Suprapubic skin (tissue), 4 donors: ENCODE measurements around the gene COL5A1. TPM values are rescaled to one million over a fixed set of nuclear protein-coding genes. Genes with fewer than 3 reads are reported as not detected.

ENCODE experiments used
- DNase-seq, 2 donors: peaks; one replicate each; pipeline ENCODE4 v3.0.0-alpha.2; 2019; ENCODE audit warnings: low spot score in 2 of 2
- H3K27ac ChIP-seq: fragments of 200-600 bp; sonication (generic); one replicate; pipeline ENCODE4 v1.5.1; 2019
- H3K27me3 ChIP-seq: fragments of 200-600 bp; sonication (generic); one replicate; pipeline ENCODE4 v1.5.1; 2019
- H3K36me3 ChIP-seq: fragments of 200-600 bp; sonication (generic); one replicate; pipeline ENCODE4 v1.5.1; 2019
- H3K4me1 ChIP-seq: fragments of 200-600 bp; sonication (generic); one replicate; pipeline ENCODE4 v1.5.1; 2019
- H3K4me3 ChIP-seq: fragments of 200-600 bp; sonication (generic); one replicate; pipeline ENCODE4 v1.5.1; 2019; ENCODE audit warnings: mild to moderate bottlenecking
- H3K9me3 ChIP-seq: fragments of 200-600 bp; sonication (generic); one replicate; pipeline ENCODE4 v1.5.1; 2019
- CTCF ChIP-seq, 2 donors: fragments of 200-600 bp in 1 of 2; fragments of 450-650 bp in 1 of 2; sonication (generic) in 1 of 2; IDR thresholded peaks; one replicate each; pipeline ENCODE4 v1.5.1; 2016 to 2019; ENCODE audit warnings: antibody characterized with exemption in 2 of 2, mild to moderate bottlenecking in 1 of 2, moderate library complexity in 1 of 2
- EP300 ChIP-seq: sonication (generic); formaldehyde crosslinking; IDR thresholded peaks from one replicate; pipeline ENCODE4 v1.6.1; 2017; ENCODE audit warnings: antibody characterized with exemption
- POLR2A ChIP-seq, 2 donors: fragments of 450-650 bp; IDR thresholded peaks; one replicate each; pipeline ENCODE4 v1.6.1; 2017; ENCODE audit warnings: antibody characterized with exemption in 2 of 2, mild to moderate bottlenecking in 2 of 2, moderate library complexity in 2 of 2
- POLR2AphosphoS5 ChIP-seq, 3 donors: sonication (generic); formaldehyde crosslinking; IDR thresholded peaks; one replicate each; pipeline ENCODE4 v1.6.1; 2017; ENCODE audit warnings: antibody characterized with exemption in 3 of 3
- WGBS: methylation state at CpG from one replicate; pipeline ENCODE4 v1.1.5; 2018; 5-methylcytosine and 5-hydroxymethylcytosine counted together
- total RNA-seq, 4 donors: library from RNA; depleted of rRNA; stranded (reverse); fragments of >200 nt; gene quantifications; one replicate each; pipeline ENCODE4 v1.1.0, GENCODE V29; 2016

The COL5A1 gene
- total RNA-seq, 4 donors from 2014 or later = 8.6 to 16.5 (median 15.4) TPM

- WGBS = 88% methylated on average over 3 of the region's 3 CpGs
- DNase-seq = no peak
- no peaks in the 10 kb centered on the region for H3K36me3 ChIP-seq
- TF ChIP-seq EP300 (no peak), CTCF (IDR thresholded peaks at IDR 0.05) (no peak), POLR2A (IDR thresholded peaks at IDR 0.05) (no peak), POLR2AphosphoS5 (IDR thresholded peaks at IDR 0.05) (no peak)
- H3K9me3 ChIP-seq = no peaks in the 10 kb centered on the region
- H3K4me3 ChIP-seq = no peak overlapping the region
- H3K27me3 ChIP-seq = no peaks in the 10 kb centered on the region
- H3K27ac ChIP-seq = no peak overlapping the region
- H3K4me1 ChIP-seq = peaks cover 24% of the 10 kb centered on the region
Measured at GRCh38 chr9:134685784-134686183, 44.2 kb downstream of the COL5A1 start.

- Histone ChIP-seq H3K4me3 (no peak overlapping the region), H3K9me3 (no peaks in the 10 kb centered on the region), H3K27me3 (no peaks in the 10 kb centered on the region), H3K27ac (no peak overlapping the region), H3K36me3 (no peaks in the 10 kb centered on the region), H3K4me1 (peaks cover 26% of the 10 kb centered on the region)
- 86% methylated on average over 1 of the region's 9 CpGs for WGBS
- no peak for TF ChIP-seq CTCF (IDR thresholded peaks at IDR 0.05)
- no peak for TF ChIP-seq EP300
- no peak for TF ChIP-seq POLR2AphosphoS5 (IDR thresholded peaks at IDR 0.05)
- TF ChIP-seq POLR2A (IDR thresholded peaks at IDR 0.05) = no peak
- no peak for DNase-seq
Measured at GRCh38 chr9:134686896-134687295, 45.3 kb downstream of the COL5A1 start.

- TF ChIP-seq EP300 = no peak
- no peak for TF ChIP-seq CTCF (IDR thresholded peaks at IDR 0.05)
- no peak for TF ChIP-seq POLR2AphosphoS5 (IDR thresholded peaks at IDR 0.05)
- TF ChIP-seq POLR2A (IDR thresholded peaks at IDR 0.05) = no peak
- Histone ChIP-seq H3K4me3 (no peak overlapping the region), H3K9me3 (no peaks in the 10 kb centered on the region), H3K4me1 (peaks cover 26% of the 10 kb centered on the region), H3K27me3 (no peaks in the 10 kb centered on the region), H3K36me3 (no peaks in the 10 kb centered on the region), H3K27ac (no peak overlapping the region)
- DNase-seq = no peak
- 91% methylated on average over 7 of the region's 10 CpGs for WGBS
Measured at GRCh38 chr9:134687556-134687955, 46.0 kb downstream of the COL5A1 start.

- 90% methylated on average over 5 of the region's 15 CpGs for WGBS
Measured at GRCh38 chr9:134688231-134688630, 46.6 kb downstream of the COL5A1 start.

GRCh38 chr9:134688661-134689320 lies 47.2 kb downstream of the COL5A1 start:
- no peak for TF ChIP-seq EP300
- TF ChIP-seq POLR2AphosphoS5 (IDR thresholded peaks at IDR 0.05) = no peak
- no peak for TF ChIP-seq CTCF (IDR thresholded peaks at IDR 0.05)
- TF ChIP-seq POLR2A (IDR thresholded peaks at IDR 0.05) = no peak
- H3K4me3 ChIP-seq = no peak overlapping the region
- H3K9me3 ChIP-seq = no peaks in the 10 kb centered on the region
- no peaks in the 10 kb centered on the region for H3K36me3 ChIP-seq
- no peak for DNase-seq
- H3K4me1 ChIP-seq = peaks cover 26% of the 10 kb centered on the region
- H3K27ac ChIP-seq = no peak overlapping the region
- no peaks in the 10 kb centered on the region for H3K27me3 ChIP-seq
- WGBS = 90% methylated on average over 5 of the region's 17 CpGs

More at GRCh38 chr9:134688231-134688630, 46.6 kb downstream of the COL5A1 start:
- no peaks in the 10 kb centered on the region for H3K9me3 ChIP-seq
- no peak overlapping the region for H3K4me3 ChIP-seq
- H3K4me1 ChIP-seq = peaks cover 26% of the 10 kb centered on the region
- no peak for DNase-seq
- no peaks in the 10 kb centered on the region for H3K27me3 ChIP-seq
- H3K36me3 ChIP-seq = no peaks in the 10 kb centered on the region
- no peak overlapping the region for H3K27ac ChIP-seq
- no peak for TF ChIP-seq CTCF (IDR thresholded peaks at IDR 0.05)
- no peak for TF ChIP-seq EP300
